NB4 (cell line): Measurements from ENCODE around the gene DENND11.
A peak's percentile ranks its signal among the peaks of the same experiment; 100 is the strongest.

Source experiments
- DNase-seq: peaks from one replicate; pipeline ENCODE4 v3.0.0; 2010; ENCODE audit warnings: low read depth
- H3K4me3 ChIP-seq: one replicate; pipeline ENCODE4 v1.5.1; 2011; ENCODE audit warnings: mild to moderate bottlenecking, low read depth, low read length, moderate library complexity
- MYC ChIP-seq: IDR thresholded peaks from 2 replicates; pipeline ENCODE4 v1.6.1; 2011; ENCODE audit warnings: low read depth, low read length
- POLR2A ChIP-seq: IDR thresholded peaks from 2 replicates; pipeline ENCODE4 v1.6.1; 2011; ENCODE audit warnings: mild to moderate bottlenecking; ENCODE audit not compliant: insufficient read length; ENCODE audit errors: extremely low read depth
- TF ChIP-seq, protein P1 (sequence below): IDR thresholded peaks from one replicate; pipeline ENCODE4 v1.5.1; 2012; ENCODE audit warnings: low read depth, low read length
- TF ChIP-seq, protein P2 (sequence below): IDR thresholded peaks from 2 replicates; pipeline ENCODE4 v1.6.1; 2011; ENCODE audit warnings: low read depth, low read length

The DENND11 gene

DNA sequence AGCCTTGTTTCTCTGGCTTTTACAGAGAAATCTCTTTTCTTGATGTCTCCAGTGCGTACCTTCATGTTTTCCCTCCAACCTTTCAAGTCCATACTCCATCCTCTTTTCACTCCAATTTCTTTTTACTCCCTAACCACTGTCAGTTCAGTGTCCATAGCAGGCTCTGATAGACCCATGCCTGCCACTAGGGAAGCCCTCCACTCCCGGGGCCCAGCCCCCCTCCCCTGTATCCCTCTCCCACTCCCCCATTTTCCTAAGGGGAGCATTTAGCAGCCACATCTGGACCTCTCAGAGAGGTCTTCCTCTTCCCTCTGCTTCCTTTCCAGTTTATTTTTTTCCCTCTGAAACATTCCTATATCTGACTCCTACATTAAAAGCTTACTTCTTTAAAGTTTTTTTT, 33.1 kb downstream of the DENND11 start:
- TF ChIP-seq, protein P1, sequence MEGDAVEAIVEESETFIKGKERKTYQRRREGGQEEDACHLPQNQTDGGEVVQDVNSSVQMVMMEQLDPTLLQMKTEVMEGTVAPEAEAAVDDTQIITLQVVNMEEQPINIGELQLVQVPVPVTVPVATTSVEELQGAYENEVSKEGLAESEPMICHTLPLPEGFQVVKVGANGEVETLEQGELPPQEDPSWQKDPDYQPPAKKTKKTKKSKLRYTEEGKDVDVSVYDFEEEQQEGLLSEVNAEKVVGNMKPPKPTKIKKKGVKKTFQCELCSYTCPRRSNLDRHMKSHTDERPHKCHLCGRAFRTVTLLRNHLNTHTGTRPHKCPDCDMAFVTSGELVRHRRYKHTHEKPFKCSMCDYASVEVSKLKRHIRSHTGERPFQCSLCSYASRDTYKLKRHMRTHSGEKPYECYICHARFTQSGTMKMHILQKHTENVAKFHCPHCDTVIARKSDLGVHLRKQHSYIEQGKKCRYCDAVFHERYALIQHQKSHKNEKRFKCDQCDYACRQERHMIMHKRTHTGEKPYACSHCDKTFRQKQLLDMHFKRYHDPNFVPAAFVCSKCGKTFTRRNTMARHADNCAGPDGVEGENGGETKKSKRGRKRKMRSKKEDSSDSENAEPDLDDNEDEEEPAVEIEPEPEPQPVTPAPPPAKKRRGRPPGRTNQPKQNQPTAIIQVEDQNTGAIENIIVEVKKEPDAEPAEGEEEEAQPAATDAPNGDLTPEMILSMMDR: no peak
- no peak overlapping the region for H3K4me3 ChIP-seq
- no peak for DNase-seq

DNA sequence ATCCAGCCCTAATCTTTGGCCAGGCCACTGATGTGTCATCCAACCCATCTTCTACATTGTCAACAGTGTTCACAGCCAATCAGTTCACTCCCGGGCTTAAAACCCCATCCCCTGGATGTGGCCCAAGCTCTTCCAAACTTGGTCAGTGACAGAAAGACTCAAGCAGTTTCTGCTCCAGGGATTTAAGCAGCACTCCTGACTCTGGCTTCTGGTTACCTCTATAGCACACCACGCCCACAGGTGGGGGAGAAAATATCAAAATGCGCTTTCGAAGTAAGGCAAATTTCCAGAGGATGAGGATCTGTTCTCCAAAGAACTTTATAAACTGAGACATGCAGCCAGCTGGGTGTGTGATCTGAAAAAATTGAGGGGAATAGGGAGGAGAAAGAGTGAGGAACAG, 35.9 kb downstream of the DENND11 start:
- DNase-seq: no peak
- H3K4me3 ChIP-seq: no peak overlapping the region
- TF ChIP-seq, protein P1: no peak
- TF ChIP-seq, protein P2, sequence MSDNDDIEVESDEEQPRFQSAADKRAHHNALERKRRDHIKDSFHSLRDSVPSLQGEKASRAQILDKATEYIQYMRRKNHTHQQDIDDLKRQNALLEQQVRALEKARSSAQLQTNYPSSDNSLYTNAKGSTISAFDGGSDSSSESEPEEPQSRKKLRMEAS: no peak
- no peak for TF ChIP-seq POLR2A
- TF ChIP-seq MYC: no peak

DNA sequence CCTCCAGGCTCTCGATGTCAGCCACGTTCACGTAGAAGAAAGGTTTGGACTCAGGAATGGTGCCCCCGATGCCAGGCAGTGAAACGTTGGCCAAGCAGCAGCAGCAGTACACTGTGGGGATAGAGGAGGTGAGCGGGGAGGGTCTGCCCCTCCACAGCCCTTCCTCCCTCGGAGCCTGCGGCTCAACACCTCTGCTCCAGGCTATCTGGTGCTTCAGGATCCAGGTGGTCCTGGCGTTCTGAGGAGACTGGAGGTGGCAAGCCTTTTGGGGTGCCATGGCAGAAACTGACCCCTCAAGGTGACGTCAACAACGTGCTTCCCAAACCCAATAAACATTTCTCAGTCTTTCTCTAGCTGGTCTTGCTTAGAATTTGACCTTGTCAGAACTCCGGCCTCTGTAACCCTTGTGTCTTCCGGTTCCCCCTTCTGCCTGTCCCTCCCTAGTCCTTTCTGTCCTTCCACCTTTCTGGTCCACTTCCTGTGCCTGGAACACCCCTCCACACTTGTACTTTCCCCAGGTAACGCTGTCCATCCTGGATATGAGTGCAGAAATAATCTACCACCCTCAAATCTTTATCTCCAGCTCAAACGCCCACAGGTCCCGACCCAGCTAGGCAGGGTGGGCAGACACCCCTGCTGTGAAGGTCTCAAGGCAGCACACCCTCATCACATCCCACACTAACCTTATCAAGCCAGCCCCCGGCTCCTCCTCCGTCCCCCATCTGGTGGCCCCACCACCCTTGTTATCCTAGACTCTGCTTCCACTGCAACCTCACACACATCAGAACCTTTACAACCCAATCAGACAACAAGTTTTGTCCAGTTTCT, 36.5 kb downstream of the DENND11 start:
- TF ChIP-seq, protein P2: no peak
- TF ChIP-seq, protein P1: no peak
- TF ChIP-seq POLR2A (no peak), MYC (no peak)
- no peak for DNase-seq
- H3K4me3 ChIP-seq: no peak overlapping the region

DNA sequence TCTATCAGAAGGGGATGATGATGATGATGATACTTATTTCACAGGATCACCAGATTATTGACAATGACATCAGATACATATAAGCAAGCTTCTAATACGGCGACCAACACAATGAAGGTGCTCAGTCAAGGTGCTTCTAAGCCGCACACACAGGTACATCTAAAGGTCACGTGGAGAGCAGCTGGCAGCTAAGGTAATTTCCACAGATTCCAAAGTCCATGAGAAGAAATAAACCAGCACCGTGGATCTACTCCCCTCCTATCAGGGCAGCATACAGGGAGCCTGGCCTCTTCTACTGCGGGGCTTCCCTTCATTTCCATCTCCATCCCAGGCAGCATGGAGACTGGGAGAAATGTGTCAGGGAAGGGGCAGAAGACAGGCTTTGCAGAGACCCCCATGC, 37.5 kb downstream of the DENND11 start:
- DNase-seq: no peak
- H3K4me3 ChIP-seq: no peak overlapping the region
- no peak for TF ChIP-seq POLR2A
- TF ChIP-seq MYC: no peak
- TF ChIP-seq, protein P1: no peak
- TF ChIP-seq, protein P2: no peak

DNA sequence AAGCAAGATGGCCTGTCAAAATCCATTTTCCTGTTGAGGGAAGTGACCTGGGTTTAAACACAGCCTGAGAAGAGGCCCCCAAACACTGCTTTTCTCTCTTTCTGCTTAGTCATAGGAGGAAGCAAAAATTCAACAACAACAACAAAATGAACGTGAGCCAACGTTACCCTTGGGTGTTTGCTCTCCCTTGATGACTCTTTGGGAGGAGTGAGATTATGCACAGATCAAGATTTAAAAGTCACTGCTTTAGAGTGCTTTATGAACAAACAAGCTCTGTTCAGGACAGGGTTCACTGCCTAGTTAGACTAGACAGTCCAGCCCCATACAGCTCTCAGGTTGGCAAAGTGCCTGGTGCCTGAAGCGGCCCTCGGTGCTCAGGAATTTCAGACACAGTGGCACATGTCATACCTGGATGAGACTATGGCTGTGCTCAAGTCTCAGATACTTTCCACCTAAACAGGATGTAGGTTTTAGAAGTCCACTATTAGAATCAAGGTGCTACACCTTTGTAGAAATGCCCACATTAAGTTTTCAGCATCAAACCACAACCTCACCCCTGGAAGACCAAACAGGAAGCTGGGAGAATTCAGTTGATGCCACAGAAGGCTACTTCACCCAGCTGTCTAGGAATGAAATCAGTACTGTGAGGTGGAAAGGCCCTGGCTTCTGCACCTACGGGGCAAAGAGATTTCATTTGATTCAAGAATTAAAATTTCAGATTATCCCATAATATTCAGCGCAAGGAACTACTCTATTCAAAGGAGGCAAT, 38.7 kb downstream of the DENND11 start:
- DNase-seq: peak; percentile 36
- TF ChIP-seq, protein P1: no peak
- TF ChIP-seq, protein P2: no peak
- no peak for TF ChIP-seq MYC
- TF ChIP-seq POLR2A: no peak
- no peak overlapping the region for H3K4me3 ChIP-seq
